Measurements from ENCODE around the gene OPRM1. TPM values are rescaled to one million over a fixed set of nuclear protein-coding genes. Genes with fewer than 3 reads are reported as not detected.
A peak's percentile ranks its signal among the peaks of the same experiment; 100 is the strongest.

Gene OPRM1
- total RNA-seq, 1 donor from 2014 or later = not detected

- DNase-seq (ENCODE audit: low spot score) = peak; percentile 49
- Mint-ChIP-seq H3K27me3 (ENCODE audit: low read depth) (peaks cover 15% of the 10 kb centered on the region), H3K4me3 (ENCODE audit: unreplicated experiment) (no peak overlapping the region), H3K4me1 (ENCODE audit: low read depth) (no peaks in the 10 kb centered on the region), H3K36me3 (ENCODE audit: low read depth) (no peaks in the 10 kb centered on the region), H3K9me3 (ENCODE audit: low read depth) (peaks cover 3% of the 10 kb centered on the region), H3K27ac (ENCODE audit: unreplicated experiment) (no peak overlapping the region)
- no peak for TF ChIP-seq CTCF (IDR thresholded peaks at IDR 0.05)
Measured at GRCh38 chr6:154001494-154002285, 37.4 kb upstream of the OPRM1 start.

- peaks cover 15% of the 10 kb centered on the region for H3K27me3 Mint-ChIP-seq (ENCODE audit: low read depth)
- H3K36me3 Mint-ChIP-seq (ENCODE audit: low read depth) = no peaks in the 10 kb centered on the region
- TF ChIP-seq CTCF (IDR thresholded peaks at IDR 0.05) = no peak
- peaks cover 12% of the 10 kb centered on the region for H3K9me3 Mint-ChIP-seq (ENCODE audit: low read depth)
- H3K4me1 Mint-ChIP-seq (ENCODE audit: low read depth) = no peaks in the 10 kb centered on the region
- no peak overlapping the region for H3K4me3 Mint-ChIP-seq (ENCODE audit: unreplicated experiment)
- DNase-seq (ENCODE audit: low spot score) = peak; percentile 63
- no peak overlapping the region for H3K27ac Mint-ChIP-seq (ENCODE audit: unreplicated experiment)
Measured at GRCh38 chr6:154002894-154003293, 36.1 kb upstream of the OPRM1 start.

GRCh38 chr6:154010371-154010770 lies 28.7 kb upstream of the OPRM1 start:
- peaks cover 14% of the 10 kb centered on the region for H3K9me3 Mint-ChIP-seq (ENCODE audit: low read depth)
- no peaks in the 10 kb centered on the region for H3K4me1 Mint-ChIP-seq (ENCODE audit: low read depth)
- H3K36me3 Mint-ChIP-seq (ENCODE audit: low read depth) = no peaks in the 10 kb centered on the region
- no peak for TF ChIP-seq CTCF (IDR thresholded peaks at IDR 0.05)
- H3K27me3 Mint-ChIP-seq (ENCODE audit: low read depth) = peaks cover 7% of the 10 kb centered on the region
- DNase-seq (ENCODE audit: low spot score) = no peak
- H3K4me3 Mint-ChIP-seq (ENCODE audit: unreplicated experiment) = no peak overlapping the region
- no peak overlapping the region for H3K27ac Mint-ChIP-seq (ENCODE audit: unreplicated experiment)

GRCh38 chr6:154012852-154013251 lies 26.2 kb upstream of the OPRM1 start:
- Mint-ChIP-seq H3K4me1 (ENCODE audit: low read depth) (no peaks in the 10 kb centered on the region), H3K9me3 (ENCODE audit: low read depth) (peaks cover 2% of the 10 kb centered on the region), H3K36me3 (ENCODE audit: low read depth) (no peaks in the 10 kb centered on the region), H3K27ac (ENCODE audit: unreplicated experiment) (no peak overlapping the region), H3K27me3 (ENCODE audit: low read depth) (peaks cover 15% of the 10 kb centered on the region), H3K4me3 (ENCODE audit: unreplicated experiment) (no peak overlapping the region)
- DNase-seq (ENCODE audit: low spot score) = no peak
- no peak for TF ChIP-seq CTCF (IDR thresholded peaks at IDR 0.05)

GRCh38 chr6:154017786-154018185 lies 21.3 kb upstream of the OPRM1 start:
- no peak for DNase-seq (ENCODE audit: low spot score)
- Mint-ChIP-seq H3K4me1 (ENCODE audit: low read depth) (no peaks in the 10 kb centered on the region), H3K9me3 (ENCODE audit: low read depth) (peaks cover 13% of the 10 kb centered on the region), H3K4me3 (ENCODE audit: unreplicated experiment) (no peak overlapping the region), H3K27me3 (ENCODE audit: low read depth) (peaks cover 18% of the 10 kb centered on the region), H3K36me3 (ENCODE audit: low read depth) (no peaks in the 10 kb centered on the region), H3K27ac (ENCODE audit: unreplicated experiment) (no peak overlapping the region)
- TF ChIP-seq CTCF (IDR thresholded peaks at IDR 0.05) = no peak

Data from chondrocyte (in vitro differentiated cells).